ENCODE data around the gene SCEL.

SCEL gene

GRCh38 chr13:77535448-77535847, at the start of gene SCEL:
TSS of gene SCEL (plus strand) at chr13:77535706. CDS start at chr13:77555876, 20,170 bp downstream.
- CTCF ChIA-PET: interaction anchor here (0.6 kb wide), 1 partner anchor 1019 kb away, joined by 3 read pairs; no protein-coding TSS in a partner anchor
- no peak for DNase-seq (ENCODE audit: extremely low spot score)
- POLR2A ChIA-PET: no interaction called here
- TF ChIP-seq LEF1 (IDR thresholded peaks at IDR 0.05; ENCODE audit: borderline replicate concordance) (no peak), NFRKB (IDR thresholded peaks at IDR 0.05) (no peak), ELF4 (IDR thresholded peaks at IDR 0.05) (no peak), SUZ12 (IDR thresholded peaks at IDR 0.05) (no peak), BHLHE40 (IDR thresholded peaks at IDR 0.05; ENCODE audit: borderline replicate concordance) (no peak), ZNF384 (IDR thresholded peaks at IDR 0.05) (no peak), FOXK2 (IDR thresholded peaks at IDR 0.05) (no peak), TARDBP (IDR thresholded peaks at IDR 0.05) (no peak), HDGF (IDR thresholded peaks at IDR 0.05; ENCODE audit: borderline replicate concordance) (no peak), FOXA1 (IDR thresholded peaks at IDR 0.05) (no peak), ARNT (IDR thresholded peaks at IDR 0.05) (no peak), L3MBTL2 (conservative IDR thresholded peaks at IDR 0.05) (no peak), CTBP1 (IDR thresholded peaks at IDR 0.05; ENCODE audit: borderline replicate concordance) (no peak), SP1 (IDR thresholded peaks at IDR 0.05) (no peak), FOXM1 (IDR thresholded peaks at IDR 0.05; ENCODE audit: borderline replicate concordance) (no peak)
- TF ChIP-seq, protein P1, sequence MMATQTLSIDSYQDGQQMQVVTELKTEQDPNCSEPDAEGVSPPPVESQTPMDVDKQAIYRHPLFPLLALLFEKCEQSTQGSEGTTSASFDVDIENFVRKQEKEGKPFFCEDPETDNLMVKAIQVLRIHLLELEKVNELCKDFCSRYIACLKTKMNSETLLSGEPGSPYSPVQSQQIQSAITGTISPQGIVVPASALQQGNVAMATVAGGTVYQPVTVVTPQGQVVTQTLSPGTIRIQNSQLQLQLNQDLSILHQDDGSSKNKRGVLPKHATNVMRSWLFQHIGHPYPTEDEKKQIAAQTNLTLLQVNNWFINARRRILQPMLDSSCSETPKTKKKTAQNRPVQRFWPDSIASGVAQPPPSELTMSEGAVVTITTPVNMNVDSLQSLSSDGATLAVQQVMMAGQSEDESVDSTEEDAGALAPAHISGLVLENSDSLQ (IDR thresholded peaks at IDR 0.05): no peak

GRCh38 chr13:77489566-77490337, 45.8 kb upstream of the SCEL start:
- POLR2A ChIA-PET: no interaction called here
- TF ChIP-seq CTBP1 (IDR thresholded peaks at IDR 0.05; ENCODE audit: borderline replicate concordance) (no peak), SUZ12 (IDR thresholded peaks at IDR 0.05) (no peak), TARDBP (IDR thresholded peaks at IDR 0.05) (no peak), ELF4 (IDR thresholded peaks at IDR 0.05) (no peak), ZNF384 (IDR thresholded peaks at IDR 0.05) (no peak), NFRKB (IDR thresholded peaks at IDR 0.05) (no peak), FOXM1 (IDR thresholded peaks at IDR 0.05; ENCODE audit: borderline replicate concordance) (no peak), HDGF (IDR thresholded peaks at IDR 0.05; ENCODE audit: borderline replicate concordance) (no peak), ARNT (IDR thresholded peaks at IDR 0.05) (no peak), L3MBTL2 (conservative IDR thresholded peaks at IDR 0.05) (no peak), LEF1 (IDR thresholded peaks at IDR 0.05; ENCODE audit: borderline replicate concordance) (no peak), BHLHE40 (IDR thresholded peaks at IDR 0.05; ENCODE audit: borderline replicate concordance) (no peak), FOXK2 (IDR thresholded peaks at IDR 0.05) (no peak), SP1 (IDR thresholded peaks at IDR 0.05) (no peak), FOXA1 (IDR thresholded peaks at IDR 0.05) (no peak)
- TF ChIP-seq, protein P1 (IDR thresholded peaks at IDR 0.05): no peak
- CTCF ChIA-PET: interaction anchor here (0.5 to 2.5 kb wide), 3 partner anchors 10 to 510 kb away, joined by 3 to 14 read pairs (median 3); no protein-coding TSS in a partner anchor
- DNase-seq (ENCODE audit: extremely low spot score): no peak

GRCh38 chr13:77492982-77493381, 42.5 kb upstream of the SCEL start:
- TF ChIP-seq, protein P1 (IDR thresholded peaks at IDR 0.05): peak; percentile 92
- no peak for TF ChIP-seq HDGF (IDR thresholded peaks at IDR 0.05; ENCODE audit: borderline replicate concordance)
- ChIA-PET POLR2A (interaction anchor here (1.6 kb wide), 1 partner anchor 14 kb away, joined by 5 read pairs; no protein-coding TSS in a partner anchor), CTCF (interaction anchor here (0.6 to 2.4 kb wide), 10 partner anchors 9 to 216 kb away, joined by 3 to 11 read pairs (median 4); no protein-coding TSS in a partner anchor)
- peak; percentile 55 for DNase-seq (ENCODE audit: extremely low spot score)

DNA sequence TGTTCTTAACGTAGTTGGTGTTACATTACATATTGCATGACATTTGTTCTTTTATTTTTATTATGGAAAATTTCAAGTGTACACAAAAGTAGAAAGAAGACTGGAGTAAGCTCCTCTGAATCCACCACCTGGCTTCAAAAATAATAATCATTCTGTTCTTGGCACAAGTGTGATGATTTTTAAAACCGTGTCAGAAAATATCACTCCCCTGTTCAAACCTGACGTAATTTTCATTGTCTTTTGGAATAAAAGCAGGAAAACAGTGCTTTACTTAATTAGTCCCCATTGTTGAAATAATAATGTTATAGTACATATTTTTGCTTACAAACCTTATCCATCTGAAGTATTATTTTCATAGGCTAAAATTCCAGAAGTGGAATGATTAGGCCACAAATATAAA, 41.3 kb upstream of the SCEL start:
- ChIA-PET CTCF (interaction anchor here (1.2 to 2.4 kb wide), 3 partner anchors 7 to 71 kb away, joined by 3 to 11 read pairs (median 9); no protein-coding TSS in a partner anchor), POLR2A (interaction anchor here (1.6 kb wide), 1 partner anchor 16 kb away, joined by 5 read pairs; no protein-coding TSS in a partner anchor)
- no peak for TF ChIP-seq ZNF384 (IDR thresholded peaks at IDR 0.05)
- no peak for TF ChIP-seq FOXA1 (IDR thresholded peaks at IDR 0.05)
- no peak for TF ChIP-seq L3MBTL2 (conservative IDR thresholded peaks at IDR 0.05)
- TF ChIP-seq, protein P1 (IDR thresholded peaks at IDR 0.05): no peak
- no peak for TF ChIP-seq HDGF (IDR thresholded peaks at IDR 0.05; ENCODE audit: borderline replicate concordance)
- DNase-seq (ENCODE audit: extremely low spot score): no peak

DNA sequence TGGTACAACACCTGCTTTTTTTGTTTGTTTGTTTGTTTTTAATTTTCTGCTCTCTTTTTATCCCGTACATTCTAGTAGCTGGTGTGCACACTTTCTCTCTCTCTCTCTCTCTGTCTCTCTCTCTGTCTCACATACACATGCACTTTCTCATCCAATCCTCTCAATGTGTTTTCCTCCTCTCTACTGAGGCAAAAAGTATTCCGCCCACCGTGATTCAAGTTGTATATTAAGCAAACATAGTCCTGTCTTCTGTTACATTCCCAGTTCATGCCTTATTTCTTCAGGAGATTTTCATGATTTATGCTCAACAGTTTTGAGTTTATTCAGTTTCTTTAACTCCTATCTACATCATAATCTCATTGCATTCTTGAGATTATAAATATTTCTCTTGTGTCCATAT, 38.2 kb upstream of the SCEL start:
- TF ChIP-seq ARNT (IDR thresholded peaks at IDR 0.05) (no peak), TARDBP (IDR thresholded peaks at IDR 0.05) (no peak), L3MBTL2 (conservative IDR thresholded peaks at IDR 0.05) (no peak), LEF1 (IDR thresholded peaks at IDR 0.05; ENCODE audit: borderline replicate concordance) (no peak), ZNF384 (IDR thresholded peaks at IDR 0.05) (no peak), SP1 (IDR thresholded peaks at IDR 0.05) (no peak)
- DNase-seq (ENCODE audit: extremely low spot score): no peak
- POLR2A ChIA-PET: no interaction called here
- CTCF ChIA-PET: interaction anchor here (1.2 kb wide), 1 partner anchor 19 kb away, joined by 5 read pairs; no protein-coding TSS in a partner anchor
